ENCODE results near the gene F8A3.
"Not testable (repeated sequence)": the region's sequence is repeated elsewhere in the genome, so short reads cannot be mapped to it uniquely, and the experiment has no call there.

The F8A3 gene

DNA sequence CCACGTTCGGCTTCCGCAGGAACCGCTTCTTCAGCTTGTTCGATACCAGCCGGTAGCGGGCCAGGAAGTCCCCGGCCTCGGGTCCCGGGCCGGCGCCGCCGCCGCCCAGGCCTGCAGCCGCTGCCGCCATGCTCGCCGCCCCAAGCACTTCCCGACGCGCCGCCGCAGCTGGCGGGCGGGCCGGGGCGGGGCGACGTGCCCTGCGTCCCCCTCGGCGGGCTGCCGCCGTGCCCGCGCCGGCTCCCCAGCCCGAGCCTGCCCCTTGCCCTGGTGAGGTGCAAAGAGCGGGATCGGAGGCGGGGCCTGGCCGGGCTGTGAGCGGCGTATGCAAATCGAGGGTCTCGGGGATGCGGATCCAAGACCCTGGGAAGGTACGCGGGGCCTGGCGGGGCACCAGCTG, at the start of gene F8A3:
TSS of gene F8A3 (minus strand) at position 150 of the 400 bp plus-strand sequence. CDS start at position 130, 20 bp downstream.
- not testable (repeated sequence) for DNase-seq (ENCODE audit: low read depth)

DNA sequence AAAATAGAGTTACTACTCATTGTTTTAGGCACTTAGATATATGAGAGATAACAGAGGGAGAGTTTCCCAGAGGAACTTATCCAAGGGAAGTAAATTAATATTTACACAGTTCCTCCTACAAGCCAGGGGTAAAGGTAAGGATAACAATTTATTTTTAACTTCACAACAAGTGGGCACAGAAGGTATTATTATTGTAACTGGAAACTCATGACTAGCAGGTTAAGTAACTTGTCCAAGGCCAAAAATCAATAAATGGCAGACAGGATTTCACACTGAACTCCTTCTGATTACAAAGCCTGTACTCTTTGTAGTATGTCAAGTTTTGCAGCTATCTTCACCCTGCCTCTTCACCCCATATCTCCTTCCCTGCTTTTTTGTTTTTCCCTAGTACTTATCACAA, 46.9 kb upstream of the F8A3 start:
- DNase-seq (ENCODE audit: low read depth), result no peak

DNA sequence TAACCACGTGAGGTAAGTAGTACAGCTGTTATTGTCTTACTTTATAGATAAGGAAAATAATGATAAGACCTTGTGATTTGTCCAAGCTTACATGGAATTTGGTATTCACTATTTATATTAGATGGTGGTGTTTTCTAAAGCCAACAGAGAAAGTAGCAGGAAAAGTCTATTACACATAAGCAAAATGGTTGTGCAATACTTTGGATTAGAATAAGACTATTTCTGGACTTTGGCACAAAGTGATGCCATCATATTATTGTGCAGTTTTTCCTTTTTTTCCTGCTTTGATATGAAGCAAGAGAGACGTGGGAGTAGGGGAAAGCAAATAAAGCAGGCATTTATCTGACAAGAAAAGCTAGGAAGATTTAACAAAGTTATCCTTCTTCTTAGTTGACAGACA, 36.7 kb upstream of the F8A3 start:
- DNase-seq (ENCODE audit: low read depth), result not testable (repeated sequence)

DNA sequence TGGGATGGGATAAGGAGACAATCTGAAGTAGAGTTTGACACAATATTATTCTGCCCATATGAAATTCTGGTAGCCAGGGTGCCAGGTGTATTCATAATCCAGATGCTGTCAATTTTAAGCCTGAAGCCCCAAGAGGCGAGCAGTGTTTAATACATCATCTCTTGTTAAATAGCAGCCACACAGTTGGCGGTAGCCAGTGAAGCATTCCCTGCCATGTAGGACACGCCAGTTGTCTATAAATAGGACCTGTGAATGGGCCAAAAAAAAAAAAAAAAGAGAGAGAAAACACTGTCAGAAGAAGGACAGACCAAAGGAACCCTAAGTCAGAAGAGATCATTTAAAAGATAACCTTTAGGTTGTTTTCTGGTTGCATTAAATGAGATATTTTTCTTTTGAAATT, 33.0 kb upstream of the F8A3 start:
- DNase-seq (ENCODE audit: low read depth), result not testable (repeated sequence)

DNA sequence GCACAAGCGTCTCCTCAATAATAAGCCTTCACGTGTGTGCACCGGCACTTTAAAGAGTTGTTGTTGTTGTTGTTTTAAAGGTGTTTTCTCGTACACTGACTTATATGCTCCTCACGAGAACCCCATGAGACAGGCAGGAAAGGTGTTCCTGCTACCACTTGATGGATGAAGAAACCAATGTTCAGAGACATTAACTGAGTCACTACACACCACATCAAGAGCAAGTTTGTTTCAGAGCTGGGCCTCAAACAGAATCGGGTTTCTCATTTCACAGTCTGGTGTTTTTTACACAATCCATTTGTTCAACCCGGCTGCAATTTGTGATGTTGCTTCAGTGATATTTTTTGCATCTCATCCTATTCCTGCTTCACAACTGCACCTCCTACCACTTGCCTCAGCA, 18.7 kb upstream of the F8A3 start:
- not testable (repeated sequence) for DNase-seq (ENCODE audit: low read depth)

DNA sequence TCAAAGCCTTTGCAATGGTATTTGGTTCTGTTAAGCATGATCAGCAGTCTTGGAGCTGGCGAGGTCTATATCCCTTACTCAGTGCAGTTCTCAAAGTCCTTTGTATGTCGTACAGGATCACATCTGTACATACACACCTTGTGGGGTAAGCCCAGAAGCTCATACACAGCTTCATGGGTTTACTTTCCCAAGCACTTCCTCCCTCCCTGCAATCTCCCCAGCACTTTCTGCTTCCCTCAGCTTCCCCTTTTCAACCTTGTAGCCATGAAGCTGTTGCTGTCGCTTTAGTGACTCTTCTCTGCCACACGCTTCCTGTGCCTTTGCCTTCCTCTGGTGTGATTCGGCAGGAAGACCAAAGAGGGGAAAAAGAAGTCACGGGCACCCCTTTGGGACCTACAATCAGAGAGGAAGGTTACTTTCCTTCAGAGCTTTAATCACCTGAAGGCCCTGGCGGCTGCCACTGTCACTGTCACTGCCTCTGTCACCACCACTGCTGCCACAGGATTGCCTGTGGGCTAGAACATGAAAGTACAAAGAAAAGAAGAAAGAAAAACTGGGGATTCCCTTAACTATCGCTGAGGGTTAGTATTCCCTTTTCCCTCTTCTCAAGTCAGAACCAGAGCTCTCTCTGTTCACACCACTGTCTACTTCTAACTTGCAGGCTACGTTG, 8.0 kb upstream of the F8A3 start:
- not testable (repeated sequence) for DNase-seq (ENCODE audit: low read depth)

DNA sequence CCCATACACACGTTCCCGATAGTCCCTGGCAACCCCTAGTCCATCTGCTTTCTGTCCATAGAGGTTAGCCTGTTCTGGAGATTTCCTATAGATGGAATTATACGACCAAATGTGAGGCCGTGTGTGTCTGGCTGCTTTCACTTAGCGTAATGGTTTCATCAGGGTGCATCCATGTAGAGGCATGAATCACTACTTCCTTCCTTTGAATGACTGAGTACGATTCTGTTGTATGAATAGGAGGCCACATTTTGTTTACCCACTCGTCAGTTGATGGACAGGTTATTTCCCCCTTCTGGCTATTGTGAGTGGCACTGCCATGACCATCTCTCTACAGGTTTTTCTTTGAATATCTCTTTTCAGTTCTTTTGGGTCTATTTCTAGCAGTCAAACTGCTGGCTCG, 2.1 kb upstream of the F8A3 start:
- not testable (repeated sequence) for DNase-seq (ENCODE audit: low read depth)

DNA sequence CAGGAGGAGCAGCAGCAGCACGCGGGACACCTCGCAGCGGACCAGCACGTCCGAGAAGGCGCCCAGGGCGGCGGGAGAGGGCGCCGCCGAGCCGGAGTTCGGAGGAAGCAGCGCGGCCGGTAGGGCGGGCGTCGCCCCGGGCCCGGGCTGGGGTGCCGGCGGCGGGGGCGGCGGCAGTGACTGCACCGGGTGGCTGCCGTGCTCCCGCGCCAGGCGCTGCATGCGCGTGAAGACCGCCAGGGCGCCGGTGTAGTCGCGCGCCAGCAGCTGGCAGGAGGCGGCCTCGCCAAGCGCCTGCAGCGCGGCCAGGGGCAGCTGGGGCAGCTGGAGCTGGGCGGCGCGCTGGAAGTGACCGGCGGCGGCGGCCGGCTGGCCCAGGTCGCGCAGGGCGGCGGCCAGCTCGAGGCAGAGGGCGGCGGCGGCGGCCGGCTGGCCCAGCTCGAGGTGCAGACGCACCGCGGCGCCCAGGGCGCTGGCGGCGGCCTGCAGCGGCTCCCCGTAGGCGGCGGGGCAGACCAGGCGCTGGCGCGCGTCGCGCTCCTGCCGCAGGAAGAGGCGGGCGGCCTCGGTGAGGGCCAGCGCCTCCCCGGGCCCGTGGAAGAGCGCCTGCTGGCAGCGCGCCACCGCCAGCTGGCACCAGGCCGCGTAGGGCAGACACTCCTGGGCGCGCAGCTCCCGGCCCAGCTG, 516 bp downstream of the F8A3 start:
- DNase-seq (ENCODE audit: low read depth), result not testable (repeated sequence)

DNA sequence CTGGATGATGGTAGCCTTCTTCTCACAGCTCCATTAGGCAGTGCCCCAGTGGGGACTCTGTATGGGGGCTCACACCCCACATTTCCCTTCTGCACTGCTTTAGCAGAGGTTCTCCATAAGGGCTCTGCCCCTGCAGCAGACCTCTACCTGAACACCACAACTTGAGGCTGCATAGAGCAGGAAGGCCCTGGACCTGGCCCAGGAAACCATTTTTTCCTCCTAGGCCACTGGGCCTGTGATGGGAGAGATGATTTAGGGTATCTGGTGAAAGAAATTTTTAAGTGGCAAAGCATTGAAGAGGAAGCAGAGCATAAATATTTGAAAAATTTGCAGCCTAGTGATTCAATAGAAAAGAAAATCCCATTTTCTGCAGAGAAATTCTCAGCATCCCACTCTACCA, 17.3 kb downstream of the F8A3 start:
- no peak for DNase-seq (ENCODE audit: low read depth)

DNA sequence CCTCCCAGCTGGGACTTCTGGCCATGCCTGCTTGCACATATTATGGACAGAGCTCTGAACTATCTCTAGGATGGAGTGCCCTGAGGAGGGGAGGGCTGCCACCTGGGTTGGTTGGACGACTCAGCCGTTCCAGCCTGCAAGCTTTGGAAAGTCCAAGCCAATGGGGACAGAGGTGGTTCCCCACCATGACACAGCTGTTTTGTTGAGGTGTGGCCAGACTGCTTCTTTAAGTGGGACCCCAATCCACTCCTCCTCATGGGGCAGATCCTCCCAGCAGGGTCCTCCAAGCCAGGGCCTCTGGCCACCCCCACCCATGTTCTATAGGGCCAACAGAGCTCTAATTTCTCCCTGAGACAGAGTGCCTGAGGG, 22.7 kb downstream of the F8A3 start:
- DNase-seq (ENCODE audit: low read depth), result no peak

DNA sequence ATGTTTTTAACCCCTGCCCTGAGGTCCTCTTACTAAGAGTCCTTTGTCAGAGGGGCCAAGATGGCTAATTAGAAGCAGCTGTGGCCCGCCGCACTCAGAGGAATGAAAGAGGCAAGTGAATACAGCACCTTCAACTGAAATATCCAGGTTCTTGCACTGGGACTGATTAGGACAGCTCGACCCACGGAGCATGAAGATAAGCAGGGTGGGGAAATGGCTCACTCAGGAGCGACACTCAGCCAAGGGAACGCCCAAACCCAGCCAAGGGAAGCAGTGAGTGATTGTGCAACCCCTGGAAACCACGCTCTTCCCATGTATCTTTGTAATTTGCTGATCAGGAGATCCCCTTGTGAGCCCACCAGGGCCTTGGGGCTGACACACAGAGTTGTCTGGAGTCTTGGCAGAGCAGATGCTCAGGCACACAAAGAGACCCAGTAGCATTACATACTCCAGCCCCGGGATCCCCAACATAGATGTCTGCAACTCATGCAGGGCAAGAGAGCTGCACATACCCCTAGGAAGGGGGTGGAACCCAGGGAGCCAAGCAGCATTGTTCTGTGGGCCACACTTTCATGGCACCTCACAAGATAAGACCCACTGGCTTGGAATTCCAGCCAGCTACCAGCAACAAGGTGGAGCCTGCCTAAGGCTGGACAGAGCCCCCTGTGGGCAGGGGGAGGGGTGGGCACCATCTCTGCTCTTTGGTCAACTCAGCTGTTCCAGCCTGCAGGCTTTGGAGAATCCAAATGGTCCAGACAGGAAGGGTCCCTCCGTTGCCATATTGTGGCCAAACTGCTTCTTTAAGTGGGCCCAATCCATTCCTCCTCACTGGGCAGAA, 23.3 kb downstream of the F8A3 start:
- DNase-seq (ENCODE audit: low read depth), result no peak

DNA sequence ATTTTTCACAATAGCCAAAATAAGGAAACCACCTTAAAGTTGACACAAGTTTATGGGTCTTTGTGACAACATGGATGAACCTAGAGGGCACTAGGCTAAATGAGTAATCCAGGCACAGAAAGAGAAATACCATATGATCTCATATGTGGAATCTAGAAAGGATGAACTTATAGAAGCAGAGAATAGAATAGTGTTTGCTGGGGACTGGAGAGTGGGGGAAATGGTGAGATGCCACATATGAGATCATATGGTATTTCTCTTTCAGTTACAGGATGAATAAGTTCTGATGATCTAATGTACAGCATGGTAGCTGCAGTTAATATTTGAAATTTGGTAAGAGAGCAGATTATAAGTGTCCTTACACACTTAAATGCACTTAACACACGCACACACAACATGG, 40.7 kb downstream of the F8A3 start:
- DNase-seq (ENCODE audit: low read depth), result no peak
